HG02870 (cell line): Measurements from ENCODE around the gene DDX10.

Experiments used
- ATAC-seq: cut with Tn5 transposase; IDR thresholded peaks from one replicate; pipeline ENCODE4 v1.9.1; 2021; ENCODE audit warnings: mild to moderate bottlenecking, moderate library complexity; ENCODE audit not compliant: unreplicated experiment

Gene DDX10

DNA sequence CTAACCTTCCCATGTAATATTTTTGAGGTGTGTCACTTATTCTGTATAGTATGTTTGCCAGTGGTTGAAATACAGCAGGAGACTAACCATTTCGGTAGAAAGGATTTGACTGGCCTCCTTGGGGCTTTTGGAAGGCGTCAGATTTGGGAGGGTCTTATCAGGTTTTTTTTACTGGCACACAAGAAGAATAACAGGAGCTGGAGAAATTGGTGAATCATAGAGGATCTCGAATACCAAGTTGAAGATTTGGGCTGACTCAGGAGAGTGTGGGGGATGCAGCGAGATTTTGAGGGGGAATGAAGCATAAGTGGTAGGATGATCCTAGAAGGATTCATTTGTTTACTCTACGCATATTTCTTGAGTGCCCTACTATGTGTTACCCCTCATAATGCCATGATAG, 200.5 kb downstream of the DDX10 start:
- ATAC-seq: no peak

- no peak for ATAC-seq
These were observed 201.9 kb downstream of the DDX10 start for GRCh38 chr11:108866781-108867180.

DNA sequence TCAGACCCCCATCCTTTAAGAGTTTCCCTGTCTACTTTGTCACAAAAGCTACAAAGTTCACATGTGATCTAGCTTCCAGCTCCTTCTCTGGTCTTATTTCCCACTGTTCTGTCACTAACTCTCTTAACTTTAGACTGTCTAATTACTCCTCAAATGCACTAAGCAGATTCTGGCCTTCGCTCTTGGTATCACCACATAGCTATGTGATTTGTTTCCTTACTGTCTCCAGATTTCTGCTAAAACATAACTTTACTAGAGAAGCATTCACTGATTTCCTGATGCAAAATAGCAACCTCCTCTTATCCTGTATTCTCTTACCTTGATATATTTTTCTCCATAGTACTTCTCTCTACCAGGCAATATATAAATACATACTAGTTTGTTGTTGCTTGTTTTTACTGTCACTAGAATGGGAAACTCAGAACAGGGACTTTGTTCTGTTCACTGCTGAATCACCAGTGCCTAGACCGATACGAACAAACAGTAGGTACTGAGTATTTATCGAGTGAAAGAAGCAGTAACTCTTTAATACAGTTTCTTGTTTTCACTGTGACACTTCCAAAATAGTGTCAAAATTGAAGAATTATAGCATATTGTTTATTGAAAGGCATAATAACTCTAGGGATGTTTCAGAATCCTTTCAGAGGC, 205.6 kb downstream of the DDX10 start:
- ATAC-seq: no peak

- no peak for ATAC-seq
These were observed 206.3 kb downstream of the DDX10 start for GRCh38 chr11:108871152-108871551.

- no peak for ATAC-seq
These were observed 207.0 kb downstream of the DDX10 start for GRCh38 chr11:108871867-108872266.

- no peak for ATAC-seq
These were observed 208.0 kb downstream of the DDX10 start for GRCh38 chr11:108872781-108873291.

DNA sequence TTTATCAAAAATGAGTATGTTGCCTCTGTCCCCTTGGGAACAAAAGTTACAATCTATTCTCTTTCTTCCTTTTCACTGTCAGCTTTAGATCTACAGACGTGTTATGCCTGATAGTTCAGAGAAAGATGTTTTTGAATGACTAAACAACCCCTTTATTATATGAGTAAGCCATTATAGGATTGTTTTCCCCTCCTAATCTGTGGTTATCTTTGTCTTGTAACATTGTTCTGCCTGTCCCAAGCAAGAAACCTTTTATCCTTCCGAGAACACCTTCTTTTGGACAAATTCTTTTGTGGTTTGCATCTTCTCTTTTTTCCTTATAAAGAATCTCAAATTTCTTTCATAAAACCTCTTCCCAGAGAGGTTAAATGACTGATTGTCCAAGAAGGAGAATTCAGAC, 208.4 kb downstream of the DDX10 start:
- no peak for ATAC-seq

DNA sequence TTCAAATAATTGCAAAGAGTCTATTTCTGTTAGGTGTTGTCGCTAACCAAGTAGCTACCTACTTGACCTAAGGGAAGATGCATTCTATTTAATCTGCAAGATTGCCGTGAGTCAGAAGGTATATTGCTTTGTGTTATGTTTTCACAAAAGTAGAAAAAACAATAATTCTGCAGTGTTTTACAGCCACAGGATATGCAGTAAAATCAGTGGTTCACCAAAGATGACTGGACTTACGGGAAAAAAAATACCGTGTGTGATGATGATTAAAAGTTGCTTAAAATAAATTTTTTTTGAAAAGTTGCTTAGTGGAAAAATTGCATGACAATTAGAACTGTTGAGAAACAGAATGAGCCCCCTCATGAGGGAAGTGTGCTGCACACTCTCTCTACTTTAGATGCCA, 209.1 kb downstream of the DDX10 start:
- ATAC-seq: no peak

GRCh38 chr11:108875134-108875533, 210.3 kb downstream of the DDX10 start:
- no peak for ATAC-seq

DNA sequence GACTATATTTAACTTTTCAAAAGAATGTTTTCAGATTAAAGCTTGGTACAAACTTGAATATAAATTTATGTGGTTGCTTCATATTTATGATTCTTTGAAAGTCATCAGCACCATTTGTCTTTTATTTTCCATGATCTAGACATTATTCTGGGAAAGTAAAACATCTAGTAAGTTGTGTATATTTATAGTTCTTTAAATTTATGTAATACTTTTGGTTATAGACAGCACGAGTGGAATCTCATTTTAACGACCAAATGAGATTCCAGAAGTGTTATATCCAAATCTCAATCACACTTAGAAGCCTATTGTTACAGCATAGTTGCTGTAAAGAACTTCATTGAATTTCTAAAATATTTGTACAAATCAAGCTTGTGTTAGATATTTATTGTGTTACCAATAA, 212.3 kb downstream of the DDX10 start:
- no peak for ATAC-seq

DNA sequence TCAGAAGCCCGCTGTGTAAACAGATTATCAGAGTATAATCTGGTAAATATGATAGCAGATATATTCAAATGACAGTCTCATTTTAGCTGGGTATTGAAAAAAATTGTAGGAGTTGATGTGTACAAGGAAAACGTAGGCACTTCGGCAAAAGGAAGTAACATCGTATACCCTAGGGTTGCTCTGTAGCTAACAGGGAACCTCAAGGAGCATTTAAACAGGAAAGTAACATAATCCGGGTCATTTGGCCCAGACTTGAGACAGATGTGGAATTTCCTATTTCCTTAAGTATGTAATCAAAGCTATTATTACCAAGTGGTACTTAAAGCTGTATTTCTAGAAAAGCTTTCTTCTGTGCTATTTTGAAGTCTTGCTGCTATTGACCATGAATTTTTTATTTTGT, 215.6 kb downstream of the DDX10 start:
- no peak for ATAC-seq

GRCh38 chr11:108881131-108881530, 216.3 kb downstream of the DDX10 start:
- ATAC-seq: no peak

- no peak for ATAC-seq
These were observed 217.5 kb downstream of the DDX10 start for GRCh38 chr11:108882211-108882831.

- ATAC-seq: no peak
These were observed 221.3 kb downstream of the DDX10 start for GRCh38 chr11:108886005-108886659.

GRCh38 chr11:108886660-108887009, 221.8 kb downstream of the DDX10 start:
- ATAC-seq: no peak

DNA sequence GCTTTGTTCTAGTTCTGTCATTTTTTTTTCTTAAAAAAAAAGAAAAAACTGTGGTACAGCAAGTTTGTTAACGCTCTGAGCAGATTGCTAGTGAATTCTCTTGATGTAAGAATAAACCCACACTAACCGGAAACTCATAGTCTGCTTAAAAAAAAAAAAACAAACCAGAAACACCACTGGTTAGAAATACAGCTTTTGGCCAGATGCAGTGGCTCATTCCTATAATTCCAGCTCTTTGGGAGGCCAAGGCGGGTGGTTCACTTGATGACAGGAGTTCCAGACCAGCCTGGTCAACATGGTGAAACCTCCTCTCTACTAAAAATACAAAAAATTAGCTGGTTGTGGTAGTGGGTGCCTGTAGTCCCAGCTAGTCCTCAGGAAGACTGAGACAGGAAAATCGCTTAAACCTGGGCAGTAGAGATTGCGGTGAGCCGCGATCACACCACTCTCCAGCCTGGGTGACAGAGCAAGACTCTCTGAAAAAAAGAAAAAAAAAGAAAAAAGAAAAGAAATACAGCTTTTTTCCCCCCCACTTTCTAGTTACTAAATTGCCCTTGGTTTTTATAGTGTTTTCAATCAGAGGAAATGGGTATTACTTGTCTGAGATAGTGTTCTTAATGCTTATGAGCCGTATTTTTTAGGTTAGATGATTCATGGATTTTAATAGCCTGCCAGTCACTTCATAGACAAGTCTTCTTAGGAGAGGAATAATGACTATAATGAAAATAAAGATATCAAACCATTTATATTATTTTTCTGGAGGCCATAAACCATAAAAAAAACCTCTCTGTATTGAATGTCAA, 222.8 kb downstream of the DDX10 start:
- no peak for ATAC-seq

DNA sequence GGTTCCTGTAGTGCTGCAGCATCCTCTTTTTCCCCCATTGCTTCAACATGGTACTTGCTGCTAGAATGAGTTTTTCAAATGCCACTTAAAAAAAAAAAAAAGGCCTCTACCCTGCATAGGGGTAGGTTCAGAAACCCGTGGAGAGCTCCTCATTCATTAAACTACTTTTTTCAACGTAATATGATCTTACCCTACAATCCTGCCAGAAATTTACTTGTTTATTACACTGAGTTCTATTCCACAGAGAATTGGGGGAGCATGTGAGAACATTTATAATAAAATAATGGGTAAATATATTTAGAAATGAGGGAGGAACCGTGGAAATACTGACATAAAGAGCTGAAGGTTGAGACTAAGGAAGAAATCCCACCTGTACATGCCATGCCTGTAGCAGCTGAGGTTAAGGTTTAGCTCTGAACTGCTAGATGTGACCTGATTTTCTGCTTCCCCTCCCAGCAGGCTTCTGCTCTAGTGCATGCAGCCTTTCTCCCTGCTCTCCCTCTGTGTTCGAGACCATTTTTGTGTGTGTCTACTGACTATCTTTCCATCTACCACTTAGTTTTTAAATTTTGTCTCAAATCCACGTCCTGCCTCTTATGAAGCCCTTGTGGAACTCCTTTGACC, 225.7 kb downstream of the DDX10 start:
- no peak for ATAC-seq

DNA sequence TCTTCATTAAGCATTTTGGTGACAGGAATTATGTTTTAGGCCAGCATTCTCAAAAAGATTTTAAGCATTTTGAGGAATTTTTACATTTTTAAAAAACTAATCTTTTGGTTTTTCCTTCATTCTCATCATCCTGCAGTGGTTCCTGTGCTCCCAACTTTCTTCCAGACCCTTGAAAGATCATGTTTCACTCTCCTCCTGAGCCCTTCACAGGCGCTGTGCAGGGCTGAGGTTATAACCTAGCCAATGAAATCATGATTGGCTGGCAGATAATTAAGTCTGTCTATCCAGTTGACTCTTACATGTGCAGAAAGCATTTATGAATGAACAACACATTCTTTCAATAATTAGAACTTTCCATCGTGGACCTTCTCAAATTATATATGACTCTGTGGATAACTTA, 226.3 kb downstream of the DDX10 start:
- ATAC-seq: no peak

DNA sequence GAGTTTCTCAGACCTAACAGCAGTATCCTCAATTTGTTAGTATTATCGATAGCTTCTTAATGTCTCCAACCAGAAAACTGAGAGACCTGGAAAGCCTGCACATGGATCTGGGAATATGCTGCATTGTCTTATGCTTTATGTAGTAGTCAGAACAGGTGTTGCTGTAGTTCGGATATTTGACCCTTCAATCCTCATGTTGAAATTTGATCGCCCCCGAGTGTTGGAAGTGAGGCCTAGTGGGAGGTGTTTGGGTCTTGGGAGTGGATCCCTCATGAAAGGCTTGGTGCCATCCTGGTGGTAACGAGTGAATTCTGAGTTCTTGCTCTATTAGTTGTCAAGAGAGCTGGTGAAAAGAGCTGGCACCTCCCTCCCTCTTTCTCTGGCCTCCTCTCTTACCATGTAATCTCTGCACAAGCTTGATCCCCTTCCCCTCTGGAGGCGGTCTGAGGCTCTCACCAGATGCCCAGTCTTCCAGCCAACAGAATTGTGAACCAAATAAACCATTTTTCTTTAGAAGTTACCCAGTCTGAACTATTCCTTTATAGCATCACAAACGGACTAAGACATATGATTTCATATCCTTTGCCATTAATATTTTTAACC, 227.1 kb downstream of the DDX10 start:
- ATAC-seq: no peak

- ATAC-seq: no peak
These were observed 231.0 kb downstream of the DDX10 start for GRCh38 chr11:108895579-108896480.
